KMS-11 (cell line): ENCODE results near the gene SLCO3A1.

Experiments used
- H2AFZ ChIP-seq: fragments of 200-600 bp; sonication (generic); 2 replicates; pipeline ENCODE4 v1.6.1; 2016; ENCODE audit warnings: antibody characterized with exemption, mixed run types, low read depth
- H3K27ac ChIP-seq: fragments of 200-600 bp; sonication (generic); 2 replicates; pipeline ENCODE4 v1.6.1; 2016; ENCODE audit warnings: mild to moderate bottlenecking, mixed run types
- H3K27me3 ChIP-seq: fragments of 200-600 bp; sonication (generic); 2 replicates; pipeline ENCODE4 v1.6.1; 2017; ENCODE audit warnings: mild to moderate bottlenecking, low read depth, mixed run types, moderate library complexity; ENCODE audit not compliant: insufficient read depth
- H3K36me3 ChIP-seq: fragments of 200-600 bp; sonication (generic); 2 replicates; pipeline ENCODE4 v1.6.1; 2017; ENCODE audit warnings: mild to moderate bottlenecking, mixed run types; ENCODE audit not compliant: insufficient read depth
- H3K4me1 ChIP-seq: fragments of 200-600 bp; sonication (generic); 2 replicates; pipeline ENCODE4 v1.6.1; 2016; ENCODE audit warnings: mild to moderate bottlenecking, low read depth, mixed run types; ENCODE audit not compliant: poor library complexity, severe bottlenecking
- H3K4me2 ChIP-seq: fragments of 200-600 bp; sonication (generic); 2 replicates; pipeline ENCODE4 v1.7.0; 2016; ENCODE audit warnings: mild to moderate bottlenecking, mixed run types
- H3K4me3 ChIP-seq: fragments of 200-600 bp; sonication (generic); IDR thresholded peaks from 2 replicates; pipeline ENCODE4 v1.6.1; 2017; ENCODE audit warnings: low read depth, low read length, mixed read lengths; ENCODE audit not compliant: insufficient read depth
- H3K79me2 ChIP-seq: fragments of 200-600 bp; sonication (generic); 2 replicates; pipeline ENCODE4 v1.6.1; 2016; ENCODE audit warnings: low read depth, mixed run types; ENCODE audit not compliant: insufficient read depth
- H3K9ac ChIP-seq: fragments of 200-600 bp; sonication (generic); 2 replicates; pipeline ENCODE4 v1.6.1; 2016; ENCODE audit warnings: mild to moderate bottlenecking, mixed run types
- H4K20me1 ChIP-seq: fragments of 200-600 bp; sonication (generic); 2 replicates; pipeline ENCODE4 v1.6.1; 2016; ENCODE audit warnings: mild to moderate bottlenecking, mixed run types; ENCODE audit not compliant: insufficient read depth
- TF ChIP-seq, protein P1 (sequence below): fragments of 200-600 bp; sonication (generic); conservative IDR thresholded peaks from 2 replicates; pipeline ENCODE4 v1.6.1; 2017; ENCODE audit warnings: low read depth, mild to moderate bottlenecking, antibody characterized with exemption, low read length, moderate library complexity, mixed read lengths

The SLCO3A1 gene

DNA sequence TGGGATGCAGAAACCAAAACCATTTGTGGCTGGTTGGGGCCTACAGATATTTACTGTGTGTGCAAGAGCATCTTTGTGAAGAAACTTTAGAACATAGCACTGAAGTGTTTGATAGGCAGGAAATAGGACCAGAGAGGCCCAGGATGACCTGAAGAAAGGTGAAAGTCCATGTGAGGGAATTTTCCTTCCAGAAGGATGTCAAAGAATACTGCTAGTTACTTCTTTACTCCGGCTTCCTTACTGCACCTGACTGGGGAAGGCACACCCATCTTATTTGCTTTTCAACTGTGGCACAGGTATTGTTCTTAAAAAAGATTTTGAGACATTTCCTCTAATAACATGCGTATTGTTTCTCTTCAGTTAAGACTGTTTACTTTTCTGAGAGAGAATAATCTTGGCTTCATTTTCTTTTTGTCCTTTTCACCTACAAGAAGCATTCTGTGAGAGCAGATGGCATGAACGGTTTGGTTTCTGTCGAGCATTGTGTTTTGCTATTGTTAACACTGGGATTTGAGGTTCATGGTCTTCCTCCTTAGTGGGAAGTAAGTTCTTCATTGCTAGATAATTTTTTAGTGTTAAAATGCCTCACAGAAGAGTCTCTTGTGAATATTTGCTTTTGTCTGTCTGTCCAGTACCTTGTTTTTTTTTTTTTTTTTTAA is 71.5 kb downstream of the SLCO3A1 start:
- no peaks in the 10 kb centered on the region for H3K4me1 ChIP-seq
- no peak overlapping the region for H2AFZ ChIP-seq
- no peaks in the 10 kb centered on the region for H3K27me3 ChIP-seq
- no peak overlapping the region for H3K27ac ChIP-seq
- no peak overlapping the region for H3K4me2 ChIP-seq
- no peak overlapping the region for H3K9ac ChIP-seq
- H4K20me1 ChIP-seq, result no peaks in the 10 kb centered on the region
- H3K4me3 ChIP-seq, result no peak overlapping the region
- TF ChIP-seq, protein P1, sequence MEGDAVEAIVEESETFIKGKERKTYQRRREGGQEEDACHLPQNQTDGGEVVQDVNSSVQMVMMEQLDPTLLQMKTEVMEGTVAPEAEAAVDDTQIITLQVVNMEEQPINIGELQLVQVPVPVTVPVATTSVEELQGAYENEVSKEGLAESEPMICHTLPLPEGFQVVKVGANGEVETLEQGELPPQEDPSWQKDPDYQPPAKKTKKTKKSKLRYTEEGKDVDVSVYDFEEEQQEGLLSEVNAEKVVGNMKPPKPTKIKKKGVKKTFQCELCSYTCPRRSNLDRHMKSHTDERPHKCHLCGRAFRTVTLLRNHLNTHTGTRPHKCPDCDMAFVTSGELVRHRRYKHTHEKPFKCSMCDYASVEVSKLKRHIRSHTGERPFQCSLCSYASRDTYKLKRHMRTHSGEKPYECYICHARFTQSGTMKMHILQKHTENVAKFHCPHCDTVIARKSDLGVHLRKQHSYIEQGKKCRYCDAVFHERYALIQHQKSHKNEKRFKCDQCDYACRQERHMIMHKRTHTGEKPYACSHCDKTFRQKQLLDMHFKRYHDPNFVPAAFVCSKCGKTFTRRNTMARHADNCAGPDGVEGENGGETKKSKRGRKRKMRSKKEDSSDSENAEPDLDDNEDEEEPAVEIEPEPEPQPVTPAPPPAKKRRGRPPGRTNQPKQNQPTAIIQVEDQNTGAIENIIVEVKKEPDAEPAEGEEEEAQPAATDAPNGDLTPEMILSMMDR, result no peak
- H3K79me2 ChIP-seq, result no peaks in the 10 kb centered on the region
- H3K36me3 ChIP-seq, result no peaks in the 10 kb centered on the region

DNA sequence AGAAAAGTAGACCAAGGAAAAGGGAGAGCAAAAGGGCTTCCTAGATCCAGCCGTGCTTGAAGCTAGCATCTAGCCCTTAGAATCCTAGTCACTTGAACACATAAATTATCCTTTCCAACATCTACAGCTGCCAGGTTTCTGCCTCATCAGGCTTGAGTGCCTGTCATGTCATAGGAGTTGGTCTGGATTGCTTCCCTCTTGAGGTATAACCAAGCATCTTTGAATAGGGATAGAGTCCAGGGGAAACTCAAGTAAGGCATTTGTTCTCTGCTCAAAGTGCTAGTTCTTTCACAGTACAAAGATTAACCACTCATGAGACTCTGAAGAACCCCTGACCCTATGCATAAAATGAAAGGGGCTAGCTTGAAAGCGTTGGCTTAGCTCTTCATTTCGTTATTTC is 72.3 kb downstream of the SLCO3A1 start:
- Histone ChIP-seq H3K9ac (no peak overlapping the region), H3K4me3 (no peak overlapping the region), H3K27ac (no peak overlapping the region), H3K27me3 (no peaks in the 10 kb centered on the region), H3K4me2 (no peak overlapping the region), H4K20me1 (no peaks in the 10 kb centered on the region), H3K79me2 (no peaks in the 10 kb centered on the region), H3K36me3 (no peaks in the 10 kb centered on the region), H3K4me1 (no peaks in the 10 kb centered on the region), H2AFZ (no peak overlapping the region)
- TF ChIP-seq, protein P1, result no peak

DNA sequence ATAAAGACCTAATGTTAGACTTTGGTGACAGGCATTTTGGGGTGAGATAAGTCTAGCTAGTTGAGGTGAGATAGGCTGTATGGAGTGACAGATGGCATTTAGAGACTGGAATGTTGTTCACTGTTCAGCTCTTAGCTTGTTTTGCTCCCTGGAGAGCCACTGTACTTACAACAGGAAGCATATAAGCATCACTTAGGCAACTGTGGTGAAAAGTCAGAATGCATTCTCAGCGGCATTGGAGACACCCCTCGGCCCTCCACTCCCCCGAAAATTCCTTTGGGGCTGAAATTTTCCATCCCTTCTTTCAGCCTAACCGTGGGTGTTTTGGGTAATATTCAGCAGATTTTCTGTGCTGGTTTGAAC is 73.4 kb downstream of the SLCO3A1 start:
- Histone ChIP-seq H3K27me3 (no peaks in the 10 kb centered on the region), H3K79me2 (no peaks in the 10 kb centered on the region), H3K27ac (no peak overlapping the region), H3K9ac (no peak overlapping the region), H3K4me2 (no peak overlapping the region), H3K36me3 (no peaks in the 10 kb centered on the region), H3K4me3 (no peak overlapping the region), H2AFZ (no peak overlapping the region), H4K20me1 (no peaks in the 10 kb centered on the region), H3K4me1 (no peaks in the 10 kb centered on the region)
- TF ChIP-seq, protein P1, result no peak

DNA sequence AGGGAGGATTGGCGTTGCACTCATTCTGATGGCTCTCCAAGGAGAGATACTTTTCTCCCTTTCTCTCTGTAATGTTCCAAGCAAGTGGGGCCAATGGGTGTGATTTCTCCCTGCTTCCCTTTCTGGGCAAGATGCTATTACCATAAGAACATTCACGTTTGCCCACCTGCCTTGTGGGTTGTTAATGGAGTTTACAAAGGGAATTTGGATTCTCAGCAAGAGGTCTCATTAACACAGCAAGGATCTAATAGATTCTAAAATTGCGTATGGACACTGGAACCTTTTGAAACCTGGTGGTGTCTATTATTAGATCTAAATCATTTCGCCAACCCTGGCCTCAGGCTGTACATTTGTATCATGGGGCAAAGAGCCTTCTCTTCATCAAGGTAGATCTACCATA is 74.1 kb downstream of the SLCO3A1 start:
- no peaks in the 10 kb centered on the region for H3K4me1 ChIP-seq
- TF ChIP-seq, protein P1, result no peak
- no peak overlapping the region for H3K4me2 ChIP-seq
- H4K20me1 ChIP-seq, result no peaks in the 10 kb centered on the region
- H2AFZ ChIP-seq, result no peak overlapping the region
- H3K79me2 ChIP-seq, result no peaks in the 10 kb centered on the region
- H3K9ac ChIP-seq, result no peak overlapping the region
- no peak overlapping the region for H3K27ac ChIP-seq
- H3K36me3 ChIP-seq, result no peaks in the 10 kb centered on the region
- H3K27me3 ChIP-seq, result no peaks in the 10 kb centered on the region
- H3K4me3 ChIP-seq, result no peak overlapping the region
